HG02885 (cell line): Measurements from ENCODE around the gene EVX2.

ENCODE experiments used
- ATAC-seq: cut with Tn5 transposase; IDR thresholded peaks from one replicate; pipeline ENCODE4 v1.9.1; 2021; ENCODE audit warnings: mild to moderate bottlenecking; ENCODE audit not compliant: unreplicated experiment, poor library complexity

The EVX2 gene

GRCh38 chr2:176083796-176084261 lies at the start of gene EVX2:
TSS of gene EVX2 (minus strand) at chr2:176083962. CDS start at chr2:176083776, 186 bp downstream.
- ATAC-seq, result no peak

- ATAC-seq, result no peak
Observed at GRCh38 chr2:176133389-176133788, 49.6 kb upstream of the EVX2 start.

- ATAC-seq, result no peak
Observed at GRCh38 chr2:176132205-176133171, 48.7 kb upstream of the EVX2 start.

- no peak for ATAC-seq
Observed at GRCh38 chr2:176131848-176132158, 48.0 kb upstream of the EVX2 start.

- ATAC-seq, result no peak
Observed at GRCh38 chr2:176130957-176131847, 47.4 kb upstream of the EVX2 start.

GRCh38 chr2:176130147-176130956 lies 46.6 kb upstream of the EVX2 start:
- no peak for ATAC-seq

GRCh38 chr2:176129813-176130146 lies 46.0 kb upstream of the EVX2 start:
- no peak for ATAC-seq

- ATAC-seq, result no peak
Observed at GRCh38 chr2:176128982-176129796, 45.4 kb upstream of the EVX2 start, which contains the start of gene HOXD8. TSS of gene HOXD8 (plus strand) at chr2:176129705. CDS start at chr2:176130367, 662 bp downstream.

GRCh38 chr2:176128172-176128981 lies 44.6 kb upstream of the EVX2 start:
- no peak for ATAC-seq

GRCh38 chr2:176127774-176128072 lies 44.0 kb upstream of the EVX2 start:
- no peak for ATAC-seq

- no peak for ATAC-seq
Observed at GRCh38 chr2:176126929-176127773, 43.4 kb upstream of the EVX2 start.

- no peak for ATAC-seq
Observed at GRCh38 chr2:176125772-176126054, 42.0 kb upstream of the EVX2 start.

GRCh38 chr2:176124947-176125771 lies 41.4 kb upstream of the EVX2 start:
- no peak for ATAC-seq

GRCh38 chr2:176124110-176124946 lies 40.6 kb upstream of the EVX2 start:
- ATAC-seq, result no peak

GRCh38 chr2:176123411-176124109 lies 39.8 kb upstream of the EVX2 start:
- no peak for ATAC-seq
